Uterus (tissue), 4 donors: ENCODE measurements around the gene MEPCE. TPM values are rescaled to one million over a fixed set of nuclear protein-coding genes. Genes with fewer than 3 reads are reported as not detected.

ENCODE experiments used
- DNase-seq, 2 donors: peaks; one replicate each; pipeline ENCODE4 v3.0.0-alpha.2; 2019 to 2020
- H3K27ac ChIP-seq, 2 donors: fragments of 200-600 bp; sonication (generic); 1 replicate in 1 of 2; 2 replicates in 1 of 2; pipeline ENCODE4 v1.5.1; 2016 to 2018
- H3K27me3 ChIP-seq, 2 donors: fragments of 200-600 bp; sonication (generic); one replicate each; pipeline ENCODE4 v1.5.1; 2018 to 2019; ENCODE audit warnings: control low read depth in 1 of 2
- H3K36me3 ChIP-seq, 2 donors: fragments of 200-600 bp; sonication (generic); one replicate each; pipeline ENCODE4 v1.5.1; 2019; ENCODE audit warnings: control low read depth in 1 of 2
- H3K4me1 ChIP-seq, 2 donors: fragments of 200-600 bp; sonication (generic); one replicate each; pipeline ENCODE4 v1.5.1; 2018 to 2019; ENCODE audit warnings: control low read depth in 1 of 2
- H3K4me3 ChIP-seq, 2 donors: fragments of 200-600 bp; sonication (generic); 1 replicate in 1 of 2; 2 replicates in 1 of 2; pipeline ENCODE4 v1.5.1; 2018 to 2019; ENCODE audit warnings: mild to moderate bottlenecking in 1 of 2
- H3K9me3 ChIP-seq, 2 donors: fragments of 200-600 bp; sonication (generic); one replicate each; pipeline ENCODE4 v1.5.1; 2019; ENCODE audit warnings: control low read depth in 1 of 2
- CTCF ChIP-seq, 4 experiments: fragments of 200-600 bp in 2 of 4; fragments of 450-650 bp in 2 of 4; sonication (generic) in 2 of 4; IDR thresholded peaks; one replicate each; pipeline ENCODE4 v1.5.1; 2016 to 2019; ENCODE audit warnings: antibody characterized with exemption in 4 of 4, mild to moderate bottlenecking in 2 of 4, moderate library complexity in 1 of 4
- POLR2A ChIP-seq, 2 donors: fragments of 450-650 bp; IDR thresholded peaks; one replicate each; pipeline ENCODE4 v1.6.1; 2016; ENCODE audit warnings: antibody characterized with exemption in 2 of 2, mild to moderate bottlenecking in 1 of 2, moderate library complexity in 1 of 2
- intact Hi-C: fragments of 100-400 bp; cut with DNase I; formaldehyde crosslinking; loops from one replicate; pipeline ENCODE4 v1.15.1; 2023; ENCODE audit warnings: low total_unique reads
- total RNA-seq, 4 donors: library from RNA; depleted of rRNA in 3 of 4; stranded (reverse); fragments of >200 nt in 3 of 4; gene quantifications; one replicate each; pipeline versions ENCODE4 v1.1.0 to v1.2.4, GENCODE V29; 2014 to 2023
- donor health status: DM: yes; HTN: yes; CAD: no.

Gene MEPCE
- total RNA-seq, 4 donors from 2014 or later = 21.2 to 44.2 (median 30.2) TPM

GRCh38 chr7:100466653-100467605 is 37.3 kb downstream of the MEPCE start:
- no peaks in the 10 kb centered on the region for H3K9me3 ChIP-seq
- no peak for DNase-seq
- no peaks in the 10 kb centered on the region for H3K27me3 ChIP-seq
- H3K4me1 ChIP-seq = peaks cover 0 to 10% of the 10 kb centered on the region in 2 donors
- no peaks in the 10 kb centered on the region for H3K36me3 ChIP-seq
- TF ChIP-seq POLR2A (IDR thresholded peaks at IDR 0.05) (no peak), CTCF (IDR thresholded peaks at IDR 0.05) (no peak)
- peak overlapping the region; percentile 70 to 75 for H3K27ac ChIP-seq
- intact Hi-C loops = loop anchor here (10.0 kb wide), 1 partner anchor 218 kb away; no protein-coding TSS in a partner anchor
- H3K4me3 ChIP-seq = no peak overlapping the region

DNA sequence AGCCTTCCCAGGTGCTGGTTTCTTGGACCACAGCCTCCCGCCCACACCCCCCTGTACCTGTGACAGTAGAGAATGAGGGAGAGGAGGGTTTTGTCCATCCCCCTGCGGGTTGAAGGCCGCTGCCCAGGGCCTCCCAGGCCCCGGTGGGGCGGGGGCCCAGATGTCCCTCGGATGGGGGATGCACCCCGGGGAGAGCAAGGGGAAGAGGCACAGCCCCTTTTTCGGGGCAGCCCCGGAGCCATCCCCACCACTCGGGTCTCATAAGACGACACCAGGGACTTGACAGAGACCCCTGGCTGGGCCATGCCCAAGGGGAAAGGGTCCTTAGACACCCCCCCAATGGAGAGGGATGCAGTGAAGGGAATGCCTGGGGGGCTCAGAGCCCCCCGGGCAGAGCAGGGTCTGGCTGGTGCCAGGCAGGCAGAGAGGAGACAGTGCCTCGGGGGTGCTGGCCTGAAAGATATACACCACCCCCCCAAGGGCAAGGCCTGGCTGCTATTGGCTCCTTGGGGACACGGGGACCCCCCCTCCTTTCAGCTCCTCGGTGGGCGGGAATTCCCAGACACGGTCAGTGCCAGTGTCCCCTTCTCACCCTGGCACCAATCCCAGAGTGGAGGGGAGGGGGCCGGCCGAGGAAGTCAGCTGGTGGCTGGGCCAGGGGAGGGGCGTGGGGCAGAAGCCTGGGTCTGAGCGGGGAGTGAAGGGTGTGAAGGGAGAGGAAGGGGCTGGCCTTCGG is 38.2 kb downstream of the MEPCE start:
- Histone ChIP-seq H3K27ac (peak overlapping the region in 1 of 2 donors; percentile 5), H3K27me3 (no peaks in the 10 kb centered on the region), H3K4me3 (no peak overlapping the region), H3K36me3 (no peaks in the 10 kb centered on the region), H3K4me1 (peaks cover 2 to 16% of the 10 kb centered on the region in 2 donors), H3K9me3 (no peaks in the 10 kb centered on the region)
- TF ChIP-seq CTCF (IDR thresholded peaks at IDR 0.05) = no peak
- TF ChIP-seq POLR2A (IDR thresholded peaks at IDR 0.05) = no peak
- peak in 1 of 2 donors; percentile 25 for DNase-seq
- intact Hi-C loops = loop anchor here (10.0 kb wide), 1 partner anchor 217 kb away; no protein-coding TSS in a partner anchor

DNA sequence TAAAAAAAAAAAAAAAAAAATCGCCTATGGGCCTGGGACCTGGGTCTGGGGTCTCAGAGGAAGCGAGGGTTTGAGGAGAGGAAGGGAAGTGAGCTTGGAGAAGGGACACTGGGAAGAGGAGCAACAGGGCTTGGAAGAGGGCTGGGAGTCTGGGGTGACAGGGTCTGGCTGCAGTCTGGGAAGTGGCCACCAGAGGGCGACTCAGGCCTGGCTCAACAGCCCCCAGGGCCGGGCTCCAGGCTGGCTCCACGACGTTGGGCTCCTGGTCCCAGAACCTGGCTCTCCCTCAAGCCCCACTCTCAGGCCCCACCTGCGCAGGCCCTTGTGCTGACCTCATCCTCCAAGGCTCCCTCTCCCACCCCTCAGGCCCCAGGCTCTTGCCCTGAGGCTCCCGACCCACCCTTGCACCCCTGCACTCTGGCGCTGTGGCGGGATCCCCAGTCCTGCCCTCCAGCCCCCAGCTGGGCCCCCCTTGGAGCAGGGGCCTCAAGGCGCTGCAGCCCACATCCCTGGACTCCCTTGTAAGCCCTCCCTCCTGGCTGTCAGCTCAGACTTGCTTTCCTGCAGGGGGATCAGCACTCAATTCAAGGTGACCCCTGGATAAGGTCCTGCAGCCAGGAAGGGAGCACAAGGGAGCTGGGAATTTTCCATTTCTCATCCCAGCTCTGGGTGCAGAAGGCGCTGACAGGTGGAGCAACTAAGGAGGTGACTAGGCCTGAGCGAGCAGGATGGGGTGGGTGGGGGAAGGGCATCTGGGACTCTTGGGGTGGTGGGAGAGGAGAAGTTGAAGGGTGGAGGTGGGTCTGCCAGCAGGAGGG is 39.8 kb downstream of the MEPCE start:
- intact Hi-C loops = loop anchor here (5.0 to 10.0 kb wide), 2 partner anchors 88 to 215 kb away; no protein-coding TSS in a partner anchor
- no peak overlapping the region for H3K4me3 ChIP-seq
- peaks cover 10 to 22% of the 10 kb centered on the region in 2 donors for H3K4me1 ChIP-seq
- TF ChIP-seq CTCF (IDR thresholded peaks at IDR 0.05) = peak; percentile 89 to 97 (median 96)
- no peak for TF ChIP-seq POLR2A (IDR thresholded peaks at IDR 0.05)
- H3K27ac ChIP-seq = peak overlapping the region; percentile 47 to 68
- no peaks in the 10 kb centered on the region for H3K9me3 ChIP-seq
- H3K27me3 ChIP-seq = no peaks in the 10 kb centered on the region
- no peaks in the 10 kb centered on the region for H3K36me3 ChIP-seq
- DNase-seq = peak; percentile 89 to 90

GRCh38 chr7:100471021-100471420 is 41.4 kb downstream of the MEPCE start:
- H3K9me3 ChIP-seq = no peaks in the 10 kb centered on the region
- DNase-seq = no peak
- peaks cover 10 to 21% of the 10 kb centered on the region in 2 donors for H3K4me1 ChIP-seq
- no peak for TF ChIP-seq POLR2A (IDR thresholded peaks at IDR 0.05)
- no peak for TF ChIP-seq CTCF (IDR thresholded peaks at IDR 0.05)
- no peak overlapping the region for H3K27ac ChIP-seq
- intact Hi-C loops = loop anchor here (5.0 kb wide), 1 partner anchor 86 kb away; no protein-coding TSS in a partner anchor
- H3K36me3 ChIP-seq = no peaks in the 10 kb centered on the region
- no peaks in the 10 kb centered on the region for H3K27me3 ChIP-seq
- no peak overlapping the region for H3K4me3 ChIP-seq
